K562 (cell line): ENCODE data around the gene SKIC8. TPM values are rescaled to one million over a fixed set of nuclear protein-coding genes. Genes with fewer than 3 reads are reported as not detected.

Source experiments
- CHCHD3 ChIP-seq: fragments of 250-450 bp; sonication (Bioruptor Pico); IDR thresholded peaks from 2 replicates; pipeline ENCODE4 v2.1.2; 2022; ENCODE audit warnings: mild to moderate bottlenecking
- RBM15 ChIP-seq: fragments of 200-400 bp; formaldehyde crosslinking; IDR thresholded peaks from 2 replicates; pipeline ENCODE4 v1.6.1; 2018; ENCODE audit warnings: mild to moderate bottlenecking, low read length, moderate library complexity; ENCODE audit not compliant: insufficient read depth
- RBM25 ChIP-seq: fragments of 200-400 bp; formaldehyde crosslinking; IDR thresholded peaks from 2 replicates; pipeline ENCODE4 v1.6.1; 2018; ENCODE audit warnings: low read length, low read depth, moderate library complexity; ENCODE audit not compliant: severe bottlenecking
- ZNF174 ChIP-seq: fragments of 250-450 bp; sonication (Bioruptor Pico); IDR thresholded peaks from 2 replicates; pipeline ENCODE4 v1.4.0; 2020; ENCODE audit warnings: mild to moderate bottlenecking
- ZNF347 ChIP-seq: fragments of 450-650 bp; formaldehyde crosslinking; IDR thresholded peaks from 2 replicates; pipeline ENCODE4 v1.4.0; 2020; ENCODE audit warnings: low read depth, mild to moderate bottlenecking, moderate library complexity
- polyA plus RNA-seq, 8 experiments: library from polyadenylated mRNA; depleted of rRNA in 4 of 8; stranded (reverse) in 5 of 8; unstranded in 3 of 8; fragments of >200 nt; fragmentation: Nextera tagmentation in 2 of 8; fragmentation: Illumina TruSeq in 1 of 8; extraction: Ambion mirVana in 2 of 8; extraction: Trizol in 1 of 8; gene quantifications; 2 replicates each; pipeline versions ENCODE4 v1.2.1 to v1.2.3, GENCODE V29; 2011 to 2014; ENCODE audit warnings: inconsistent platforms in 1 of 8, missing spikeins in 1 of 8
- total RNA-seq, 7 experiments: library from RNA; depleted of rRNA in 6 of 7; stranded (reverse); fragments of >200 nt in 6 of 7; fragmentation: Illumina TruSeq in 2 of 7; extraction: Trizol in 2 of 7; gene quantifications; 2 replicates each; pipeline versions ENCODE4 v1.2.1 to v1.2.3, GENCODE V29; 2011 to 2021; ENCODE audit warnings: low replicate concordance in 1 of 7
- TF ChIP-seq, protein P1 (sequence below): fragments of 250-450 bp; sonication (Bioruptor Pico); IDR thresholded peaks from 2 replicates; pipeline ENCODE4 v1.4.0; 2020
- TF ChIP-seq, protein P2 (sequence below): sonication (generic); formaldehyde crosslinking; IDR thresholded peaks from 2 replicates; pipeline ENCODE4 v1.8.1; 2023; ENCODE audit warnings: mild to moderate bottlenecking, missing genetic modification reagents, moderate library complexity

SKIC8 gene
- total and polyA plus RNA-seq, 9 of the 15 experiments (the other 6 are each of a cell fraction or from before 2014, with no cell fraction given) = 79.5 to 389 (median 146) TPM

DNA sequence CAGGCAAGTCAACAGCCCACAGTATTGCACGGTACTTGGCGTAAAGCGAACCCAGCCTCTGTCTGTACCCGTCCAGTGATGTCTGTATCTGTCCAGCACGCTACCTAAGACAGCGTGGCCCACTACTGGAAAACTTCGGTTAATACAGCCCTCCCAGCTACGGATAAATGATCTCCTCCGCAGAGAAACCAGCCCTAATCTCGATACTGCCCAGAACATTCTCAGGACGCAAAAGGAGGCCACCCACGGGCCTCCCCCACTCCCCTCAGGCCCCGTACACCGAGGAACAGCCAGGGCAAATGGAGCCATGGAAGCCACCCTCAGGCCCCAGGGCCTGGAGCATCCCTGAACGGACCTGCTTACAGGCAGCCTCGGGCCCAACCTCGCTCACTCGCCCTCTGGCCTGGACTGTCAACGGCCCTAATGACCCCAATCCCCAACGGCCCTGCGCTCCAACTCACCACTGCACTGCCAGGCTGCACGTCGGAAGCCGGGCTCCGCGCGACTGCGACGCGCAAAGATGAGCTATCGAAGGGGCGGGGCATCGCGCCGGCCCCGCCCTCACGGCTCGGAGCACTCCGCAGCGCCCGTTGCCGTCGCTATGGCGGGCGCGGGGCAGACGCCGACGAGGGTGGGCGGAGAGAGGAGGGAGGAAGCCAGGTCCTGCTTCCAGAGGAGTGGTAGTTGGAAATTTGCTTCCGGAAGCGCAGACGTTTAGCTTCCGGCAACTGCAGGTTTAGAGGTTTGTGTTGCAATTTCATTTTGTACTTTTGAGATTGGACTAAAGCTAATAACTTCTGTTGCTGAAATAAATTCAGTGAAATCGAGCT, at the start of gene SKIC8 (continued):
- TF ChIP-seq, protein P1, sequence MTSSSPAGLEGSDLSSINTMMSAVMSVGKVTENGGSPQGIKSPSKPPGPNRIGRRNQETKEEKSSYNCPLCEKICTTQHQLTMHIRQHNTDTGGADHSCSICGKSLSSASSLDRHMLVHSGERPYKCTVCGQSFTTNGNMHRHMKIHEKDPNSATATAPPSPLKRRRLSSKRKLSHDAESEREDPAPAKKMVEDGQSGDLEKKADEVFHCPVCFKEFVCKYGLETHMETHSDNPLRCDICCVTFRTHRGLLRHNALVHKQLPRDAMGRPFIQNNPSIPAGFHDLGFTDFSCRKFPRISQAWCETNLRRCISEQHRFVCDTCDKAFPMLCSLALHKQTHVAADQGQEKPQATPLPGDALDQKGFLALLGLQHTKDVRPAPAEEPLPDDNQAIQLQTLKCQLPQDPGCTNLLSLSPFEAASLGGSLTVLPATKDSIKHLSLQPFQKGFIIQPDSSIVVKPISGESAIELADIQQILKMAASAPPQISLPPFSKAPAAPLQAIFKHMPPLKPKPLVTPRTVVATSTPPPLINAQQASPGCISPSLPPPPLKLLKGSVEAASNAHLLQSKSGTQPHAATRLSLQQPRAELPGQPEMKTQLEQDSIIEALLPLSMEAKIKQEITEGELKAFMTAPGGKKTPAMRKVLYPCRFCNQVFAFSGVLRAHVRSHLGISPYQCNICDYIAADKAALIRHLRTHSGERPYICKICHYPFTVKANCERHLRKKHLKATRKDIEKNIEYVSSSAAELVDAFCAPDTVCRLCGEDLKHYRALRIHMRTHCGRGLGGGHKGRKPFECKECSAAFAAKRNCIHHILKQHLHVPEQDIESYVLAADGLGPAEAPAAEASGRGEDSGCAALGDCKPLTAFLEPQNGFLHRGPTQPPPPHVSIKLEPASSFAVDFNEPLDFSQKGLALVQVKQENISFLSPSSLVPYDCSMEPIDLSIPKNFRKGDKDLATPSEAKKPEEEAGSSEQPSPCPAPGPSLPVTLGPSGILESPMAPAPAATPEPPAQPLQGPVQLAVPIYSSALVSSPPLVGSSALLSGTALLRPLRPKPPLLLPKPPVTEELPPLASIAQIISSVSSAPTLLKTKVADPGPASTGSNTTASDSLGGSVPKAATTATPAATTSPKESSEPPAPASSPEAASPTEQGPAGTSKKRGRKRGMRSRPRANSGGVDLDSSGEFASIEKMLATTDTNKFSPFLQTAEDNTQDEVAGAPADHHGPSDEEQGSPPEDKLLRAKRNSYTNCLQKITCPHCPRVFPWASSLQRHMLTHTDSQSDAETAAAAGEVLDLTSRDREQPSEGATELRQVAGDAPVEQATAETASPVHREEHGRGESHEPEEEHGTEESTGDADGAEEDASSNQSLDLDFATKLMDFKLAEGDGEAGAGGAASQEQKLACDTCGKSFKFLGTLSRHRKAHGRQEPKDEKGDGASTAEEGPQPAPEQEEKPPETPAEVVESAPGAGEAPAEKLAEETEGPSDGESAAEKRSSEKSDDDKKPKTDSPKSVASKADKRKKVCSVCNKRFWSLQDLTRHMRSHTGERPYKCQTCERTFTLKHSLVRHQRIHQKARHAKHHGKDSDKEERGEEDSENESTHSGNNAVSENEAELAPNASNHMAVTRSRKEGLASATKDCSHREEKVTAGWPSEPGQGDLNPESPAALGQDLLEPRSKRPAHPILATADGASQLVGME (CRISPR knock-in tag) = no peak
- TF ChIP-seq RBM25 = no peak
- TF ChIP-seq ZNF347 (CRISPR knock-in tag) = no peak
- TF ChIP-seq CHCHD3 (CRISPR knock-in tag) = no peak
- TF ChIP-seq RBM15 = no peak
- no peak for TF ChIP-seq ZNF174
- TF ChIP-seq, protein P2, sequence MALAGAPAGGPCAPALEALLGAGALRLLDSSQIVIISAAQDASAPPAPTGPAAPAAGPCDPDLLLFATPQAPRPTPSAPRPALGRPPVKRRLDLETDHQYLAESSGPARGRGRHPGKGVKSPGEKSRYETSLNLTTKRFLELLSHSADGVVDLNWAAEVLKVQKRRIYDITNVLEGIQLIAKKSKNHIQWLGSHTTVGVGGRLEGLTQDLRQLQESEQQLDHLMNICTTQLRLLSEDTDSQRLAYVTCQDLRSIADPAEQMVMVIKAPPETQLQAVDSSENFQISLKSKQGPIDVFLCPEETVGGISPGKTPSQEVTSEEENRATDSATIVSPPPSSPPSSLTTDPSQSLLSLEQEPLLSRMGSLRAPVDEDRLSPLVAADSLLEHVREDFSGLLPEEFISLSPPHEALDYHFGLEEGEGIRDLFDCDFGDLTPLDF = peak; percentile 35; the same call in 1 of the 2 replicates
- TF ChIP-seq, all 486 proteins: peak for 122
